GM18499 (cell line): ENCODE measurements around the gene PER2.

Source experiments
- ATAC-seq: cut with Tn5 transposase; IDR thresholded peaks from one replicate; pipeline ENCODE4 v1.9.1; 2021; ENCODE audit warnings: moderate number of reproducible peaks; ENCODE audit not compliant: insufficient read depth, unreplicated experiment

Gene PER2

DNA sequence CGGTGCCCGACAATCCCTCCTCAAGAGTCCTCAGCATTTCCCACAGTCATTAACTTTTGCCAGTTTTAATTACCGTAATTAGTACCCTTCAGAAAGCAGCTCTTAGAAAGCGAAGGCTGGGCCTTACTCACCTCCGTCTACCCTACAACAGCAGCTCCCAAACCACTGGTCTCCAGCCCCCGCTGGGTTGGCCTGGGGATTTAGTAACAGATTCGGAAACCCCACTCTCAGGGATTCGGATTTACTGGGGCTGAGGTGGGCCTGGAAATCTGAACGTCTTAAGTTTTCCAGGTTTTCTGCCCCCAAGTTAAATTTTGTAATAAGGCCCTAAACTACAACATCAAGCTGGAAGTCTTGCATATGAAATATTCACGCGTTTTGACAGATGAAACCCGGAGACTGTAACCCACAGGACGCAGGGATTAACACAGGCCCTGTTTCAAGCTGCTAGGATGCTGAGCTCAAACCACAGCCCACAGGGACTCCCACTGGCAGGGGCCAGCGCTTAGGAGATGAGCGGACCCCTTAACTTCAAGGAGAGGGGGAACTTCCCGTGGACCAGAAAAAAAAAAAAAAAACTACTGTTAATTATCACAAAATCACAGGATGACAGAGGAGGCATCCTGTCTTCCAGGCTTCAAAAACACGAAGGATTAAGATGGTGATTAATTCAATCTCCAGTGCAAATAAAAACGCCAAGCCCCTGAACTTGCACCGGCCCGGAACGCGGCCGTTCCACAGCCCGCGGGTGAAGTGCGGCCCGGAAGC, 85.9 kb downstream of the PER2 start:
- ATAC-seq: no peak
